Amygdala (tissue), 56 donors: ENCODE data around the gene GYPC.
"Not testable (repeated sequence)": the region's sequence is repeated elsewhere in the genome, so short reads cannot be mapped to it uniquely, and the experiment has no call there.

Experiments used
- DNase-seq, 56 donors: peaks; one replicate each; lab custom pipeline; 2025; lab: John Stamatoyannopoulos, UW

Gene GYPC, protein sequence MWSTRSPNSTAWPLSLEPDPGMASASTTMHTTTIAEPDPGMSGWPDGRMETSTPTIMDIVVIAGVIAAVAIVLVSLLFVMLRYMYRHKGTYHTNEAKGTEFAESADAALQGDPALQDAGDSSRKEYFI

DNA sequence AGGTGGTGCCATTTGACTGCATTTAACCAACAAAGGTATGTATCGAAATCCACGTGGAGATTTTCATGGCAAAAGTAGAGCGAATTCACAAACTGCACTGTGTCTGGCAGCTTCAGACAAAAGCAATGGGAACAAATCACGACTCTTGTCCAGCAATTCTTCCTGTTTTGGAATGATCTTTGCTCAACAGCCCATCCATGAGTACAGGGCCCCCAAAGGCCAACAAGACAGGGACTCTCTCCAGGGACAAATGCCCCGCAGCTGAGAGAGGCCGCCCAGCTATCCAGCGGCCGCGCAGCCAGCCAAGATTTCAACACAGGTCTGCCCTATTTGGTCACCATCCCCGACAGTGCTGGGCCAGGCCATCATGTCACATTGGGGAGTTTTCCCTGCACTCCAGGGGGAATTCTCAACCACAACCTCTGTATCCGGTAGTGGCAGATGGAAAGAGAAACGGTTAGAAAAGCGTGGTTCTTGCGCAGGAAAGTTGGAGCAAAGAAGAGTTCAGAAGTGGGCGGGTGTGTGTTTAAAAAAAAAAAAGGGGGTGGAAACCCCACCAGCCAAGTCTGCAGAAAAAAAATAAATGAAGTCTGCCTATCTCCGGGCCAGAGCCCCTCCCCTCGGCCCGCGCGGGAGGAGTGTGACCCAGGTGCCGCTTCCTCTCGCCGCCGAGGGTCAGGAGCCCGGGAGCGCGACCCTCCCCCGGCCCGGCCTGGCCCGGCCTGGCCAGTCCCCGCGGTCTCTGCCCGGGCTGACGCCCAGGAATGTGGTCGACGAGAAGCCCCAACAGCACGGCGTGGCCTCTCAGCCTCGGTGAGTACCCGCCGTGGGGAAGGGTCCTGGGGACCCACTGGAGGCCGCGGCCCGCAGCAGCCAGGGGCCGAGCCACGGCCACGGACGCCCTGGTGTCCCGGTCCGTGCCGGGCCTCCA is at the start of gene GYPC:
TSS of gene GYPC (plus strand) at position 659 of the 931 bp plus-strand sequence. CDS start at position 765, 106 bp downstream.
- DNase-seq = peak in 4 of 56 donors; percentile 8 to 24 (median 18)

DNA sequence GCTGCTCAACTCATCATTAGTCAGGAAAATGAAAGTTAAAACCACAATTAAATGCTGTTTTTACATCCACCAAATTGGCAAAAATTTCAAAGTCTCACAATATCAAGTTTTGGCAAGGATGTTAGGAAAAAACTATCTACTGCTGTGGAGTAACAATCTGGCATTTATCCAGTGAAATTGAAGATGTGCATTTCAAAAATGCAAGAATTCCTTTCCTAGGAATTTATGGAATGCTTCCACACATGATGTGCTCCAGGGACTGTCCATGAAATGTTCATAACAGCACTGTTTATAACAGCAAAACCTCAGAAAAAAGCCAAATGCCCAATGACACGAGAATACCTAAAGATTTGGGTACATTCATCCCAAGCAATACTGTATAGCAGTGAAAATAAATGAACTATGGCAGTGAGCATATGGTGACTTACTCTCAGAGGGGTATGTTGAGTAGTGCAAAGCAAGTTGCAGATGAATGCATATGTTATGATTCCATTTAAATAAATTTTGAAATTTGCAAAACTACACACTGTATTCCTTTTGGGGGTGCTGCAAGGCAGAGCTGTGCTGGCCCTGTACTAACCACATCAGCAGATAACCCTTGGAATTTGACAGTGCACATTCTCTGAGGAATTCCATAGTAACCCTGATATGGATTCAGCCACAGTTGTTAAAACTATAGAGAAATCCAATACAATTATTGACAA is 41.3 kb upstream of the GYPC start:
- DNase-seq = no peak

DNA sequence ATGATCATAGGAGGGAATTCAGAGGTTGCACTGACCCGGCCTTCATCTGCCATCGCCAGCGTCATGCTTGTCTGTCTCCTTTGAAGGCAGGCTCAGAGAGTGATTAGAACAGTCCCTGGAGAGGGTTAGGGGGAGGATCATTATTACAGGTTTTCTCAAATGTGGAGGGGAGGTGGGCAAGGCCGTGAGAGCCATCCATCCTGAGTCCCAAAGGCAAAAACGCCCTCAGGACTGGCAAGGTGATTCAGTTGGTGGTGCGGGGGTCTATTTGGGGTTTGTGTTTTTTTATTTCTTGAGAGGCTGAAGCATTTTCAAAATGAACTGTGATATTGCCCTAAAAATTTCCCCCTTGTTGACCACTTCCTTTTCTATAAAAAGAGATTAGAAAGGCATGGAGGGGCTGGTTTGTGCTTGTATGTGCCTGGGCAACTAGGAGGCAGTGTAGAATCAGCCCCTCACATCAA is 39.3 kb upstream of the GYPC start:
- no peak for DNase-seq

DNA sequence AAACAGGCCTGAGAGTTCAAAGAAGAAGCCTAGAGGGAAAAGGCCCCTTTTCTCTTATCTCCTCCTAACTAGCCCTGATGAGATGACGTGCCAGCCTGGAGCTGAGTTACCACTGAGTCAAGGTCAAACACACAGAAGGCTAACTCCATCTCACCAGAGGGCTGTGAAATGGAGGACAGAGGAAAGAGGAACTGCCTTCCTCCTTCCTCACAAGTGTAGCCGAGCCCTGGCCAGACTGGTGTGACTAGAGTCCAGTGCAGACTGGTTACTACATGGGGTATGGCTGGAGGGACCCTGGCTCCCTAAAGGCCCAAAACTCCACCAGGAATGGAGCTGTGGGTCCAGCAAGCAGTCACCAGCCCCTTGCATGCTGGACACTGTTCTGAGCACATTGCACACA is 35.7 kb upstream of the GYPC start:
- no peak for DNase-seq

DNA sequence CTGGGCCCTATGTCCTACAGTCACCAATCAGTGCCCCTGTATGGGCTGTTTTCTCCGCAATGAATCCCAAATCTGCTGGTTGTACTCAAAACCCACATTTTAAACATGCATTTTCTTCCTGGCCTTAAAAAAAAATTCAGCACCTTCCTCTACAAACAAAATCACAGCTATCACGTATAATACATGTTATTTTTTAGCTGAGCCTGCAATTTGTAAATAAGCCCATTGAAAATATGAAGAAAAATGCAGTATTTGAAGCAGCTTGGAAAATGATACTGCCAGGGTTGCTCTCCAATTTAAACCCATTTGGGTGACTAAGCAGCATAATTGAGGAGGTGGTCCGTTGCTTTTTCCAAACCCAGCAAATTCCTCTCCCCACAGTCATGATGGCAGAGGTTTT is 33.0 kb upstream of the GYPC start:
- DNase-seq = no peak

DNA sequence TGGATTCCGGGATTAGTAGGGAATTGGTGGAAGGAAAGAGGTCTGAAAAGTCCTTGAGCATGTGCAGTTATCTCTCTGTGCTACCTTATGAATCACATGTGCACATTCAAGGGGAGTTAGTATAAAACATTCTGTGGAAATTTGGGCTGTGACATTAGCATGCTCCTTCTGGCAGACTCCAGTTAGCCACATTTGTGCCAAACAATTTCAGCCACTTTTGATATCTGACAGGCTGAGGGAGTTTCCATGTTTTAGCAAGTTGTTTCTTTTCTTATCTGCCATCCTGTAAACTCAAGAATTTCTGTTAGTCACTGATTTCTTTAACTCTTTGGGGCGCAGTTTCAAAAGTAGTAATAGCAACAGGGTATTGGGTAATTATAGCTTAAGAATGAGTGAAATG is 28.3 kb upstream of the GYPC start:
- DNase-seq = no peak

DNA sequence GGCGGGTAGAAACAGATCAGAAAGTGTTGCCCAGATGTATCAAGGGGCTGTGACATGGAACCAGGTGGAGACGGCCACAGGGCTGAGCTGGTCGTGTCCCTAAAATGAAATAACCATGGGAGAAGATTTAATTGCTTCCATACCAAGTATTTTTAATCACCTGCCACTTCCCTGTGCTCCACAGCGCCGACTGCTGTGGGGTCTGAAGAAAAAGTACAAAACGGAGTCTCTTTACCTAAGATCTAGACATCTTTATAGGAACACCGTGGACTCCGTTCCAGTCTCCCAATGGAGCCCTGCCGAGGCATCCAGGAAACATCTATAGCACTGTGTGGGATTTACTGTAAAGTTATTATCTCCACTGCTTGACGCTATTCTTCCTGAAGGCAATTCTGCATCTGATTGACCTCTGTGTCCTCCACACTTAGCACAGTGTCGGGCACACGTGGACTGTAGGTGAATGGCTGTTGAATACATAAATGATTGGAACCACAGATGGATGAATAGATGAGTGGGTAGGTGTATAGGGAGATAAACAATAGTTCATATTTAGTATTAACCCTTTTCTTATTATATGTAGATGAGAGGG is 21.6 kb upstream of the GYPC start:
- DNase-seq = no peak

DNA sequence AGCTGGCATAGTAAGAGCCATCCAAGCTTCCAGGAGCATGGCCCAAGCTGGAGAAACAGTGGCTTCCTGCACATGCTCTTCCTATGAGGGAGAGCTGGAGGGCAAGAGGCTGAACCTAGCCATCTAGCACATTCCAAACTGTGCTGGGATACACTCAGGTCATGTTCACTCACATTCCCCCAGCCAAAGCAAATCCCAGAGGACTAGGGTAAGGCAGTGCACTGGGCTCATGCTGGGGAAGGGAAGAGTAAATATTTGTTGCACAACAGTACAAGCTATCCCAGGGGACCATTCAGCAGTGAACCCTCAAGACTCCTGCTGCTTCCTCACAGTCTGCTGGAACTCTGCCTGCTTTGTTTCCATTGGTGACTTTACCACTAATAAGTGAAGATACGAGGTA is 20.7 kb upstream of the GYPC start:
- DNase-seq = no peak

DNA sequence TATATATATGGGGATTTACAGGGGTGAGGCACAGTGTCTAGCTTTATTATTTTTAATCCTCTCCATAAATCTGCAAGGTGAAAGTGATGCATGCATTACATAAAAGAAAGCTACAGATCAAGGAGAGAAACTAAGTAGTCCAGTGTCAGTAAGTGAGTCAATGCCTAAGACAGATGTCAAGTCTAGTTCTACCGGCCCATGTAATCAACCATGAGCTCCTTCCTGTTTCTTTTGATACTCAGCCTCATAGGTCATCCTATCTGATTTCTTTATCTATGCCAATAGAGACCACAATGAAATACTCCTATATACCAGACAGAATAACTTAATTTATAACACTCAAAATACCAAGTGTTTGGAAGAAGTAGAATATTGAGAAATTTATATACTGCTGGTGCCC is 20.2 kb upstream of the GYPC start:
- DNase-seq = no peak

DNA sequence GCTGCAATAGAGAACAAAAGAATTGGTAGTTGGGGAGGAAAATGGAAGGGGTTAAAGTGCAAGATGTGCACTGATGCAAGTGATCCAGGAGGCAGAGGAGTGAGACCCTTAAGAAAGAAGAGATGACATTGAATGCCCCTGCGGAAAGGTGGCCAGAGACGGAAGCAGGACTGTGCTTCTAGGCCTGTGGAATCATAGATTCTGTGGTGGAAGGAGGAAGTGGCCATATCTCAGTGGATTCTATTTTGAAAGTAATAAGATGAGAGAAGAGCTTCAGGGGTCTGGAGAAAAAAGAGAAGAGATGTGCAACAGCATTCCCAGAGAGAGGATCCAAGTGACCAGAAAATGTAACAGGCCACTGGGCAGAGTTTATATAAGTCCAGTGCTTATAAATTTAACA is 18.6 kb upstream of the GYPC start:
- no peak for DNase-seq

DNA sequence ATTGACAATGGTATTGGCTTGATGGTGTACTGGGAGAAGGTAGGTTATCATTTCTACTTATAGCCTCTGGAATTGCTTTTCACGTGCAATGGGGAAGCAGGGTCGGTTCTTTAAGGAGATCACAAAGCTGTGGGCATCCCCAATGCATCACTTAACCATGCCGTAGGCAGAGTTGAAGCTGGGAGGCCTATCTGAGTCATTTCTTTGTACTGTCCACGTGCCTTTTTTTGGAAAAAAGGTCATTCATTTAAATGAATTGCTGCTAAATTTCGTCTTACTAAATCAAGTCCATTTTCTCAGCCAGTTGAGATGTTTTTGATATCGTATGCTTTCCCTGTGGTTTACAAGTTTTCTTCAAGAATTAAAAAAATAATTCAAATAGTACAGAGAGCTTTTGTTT is 17.2 kb upstream of the GYPC start:
- no peak for DNase-seq

DNA sequence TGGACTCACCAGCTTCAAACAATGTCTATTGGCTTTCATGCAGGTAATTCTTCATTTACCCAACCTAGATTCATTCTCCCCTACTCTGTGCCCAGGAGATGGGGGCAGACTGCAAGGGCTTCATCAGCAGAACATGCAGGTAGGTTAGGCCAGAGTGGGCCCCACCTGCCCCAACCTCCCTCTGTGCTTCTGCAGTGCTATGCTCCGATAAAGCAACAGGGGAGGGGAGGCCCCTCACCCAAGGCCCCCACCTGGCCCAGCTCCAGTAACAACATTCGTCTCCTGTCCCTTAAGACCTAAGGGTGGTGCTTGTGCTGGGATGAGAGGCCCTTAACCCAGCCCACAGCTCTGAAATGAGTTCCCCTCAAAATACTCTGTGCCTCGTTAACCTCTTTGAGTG is 16.7 kb upstream of the GYPC start:
- no peak for DNase-seq

DNA sequence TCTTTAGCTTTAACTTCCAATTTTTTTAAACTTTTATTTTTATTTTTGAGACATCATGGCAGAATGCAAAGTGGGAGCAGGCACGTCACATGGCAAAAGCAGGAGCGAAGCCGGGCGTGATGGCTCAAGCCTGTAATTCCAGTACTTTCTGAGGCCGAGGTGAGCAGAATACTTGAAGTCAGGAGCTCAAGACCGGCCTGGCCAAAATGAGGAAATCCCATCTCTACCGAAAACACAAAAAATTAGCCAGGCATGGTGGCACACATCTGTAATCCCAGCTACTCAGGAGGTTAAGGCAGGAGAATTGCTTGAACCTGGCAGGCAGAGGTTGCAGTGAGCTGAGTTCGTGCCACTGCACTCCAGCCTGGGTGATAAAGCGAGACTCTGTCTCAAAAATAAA is 14.7 kb upstream of the GYPC start:
- DNase-seq = not testable (repeated sequence)

DNA sequence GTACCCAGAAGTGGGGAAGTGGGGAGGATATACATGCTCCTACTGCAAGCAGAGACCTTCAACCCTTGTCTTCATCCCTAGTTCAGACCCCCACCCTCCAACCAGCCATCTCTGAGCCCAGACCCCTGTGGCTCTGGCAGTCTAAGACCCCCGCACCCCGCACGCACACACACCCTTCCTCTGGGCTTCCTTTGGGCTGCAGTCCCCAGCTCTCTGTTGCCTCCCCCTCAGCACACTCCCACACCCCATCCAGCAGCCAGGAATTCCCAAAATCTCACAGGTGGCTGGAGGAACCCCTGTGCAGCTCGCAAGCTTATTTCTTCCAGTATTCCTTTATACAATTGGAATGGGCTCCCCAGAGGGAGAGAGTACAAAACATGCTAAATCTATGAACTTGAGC is 13.9 kb upstream of the GYPC start:
- DNase-seq = no peak

DNA sequence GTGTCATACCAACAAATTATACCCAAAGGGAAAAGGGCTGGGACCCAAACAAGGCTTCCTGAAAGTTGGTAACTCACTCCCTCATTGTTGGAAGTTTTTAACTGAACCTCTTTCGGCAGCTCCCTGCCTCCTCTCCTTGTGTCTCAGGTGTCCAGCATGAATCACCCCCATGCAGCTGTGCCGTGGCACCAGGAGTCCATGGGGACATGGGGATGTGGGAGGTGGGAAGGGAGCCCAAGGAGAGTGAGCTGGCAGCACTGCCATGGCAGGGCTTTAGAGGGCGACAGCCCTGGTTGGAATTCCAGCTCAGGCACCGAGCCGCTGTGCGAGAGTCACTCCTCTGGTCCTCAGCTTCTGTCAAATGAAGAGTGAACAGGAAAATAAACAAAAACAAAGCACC is 12.5 kb upstream of the GYPC start:
- no peak for DNase-seq

DNA sequence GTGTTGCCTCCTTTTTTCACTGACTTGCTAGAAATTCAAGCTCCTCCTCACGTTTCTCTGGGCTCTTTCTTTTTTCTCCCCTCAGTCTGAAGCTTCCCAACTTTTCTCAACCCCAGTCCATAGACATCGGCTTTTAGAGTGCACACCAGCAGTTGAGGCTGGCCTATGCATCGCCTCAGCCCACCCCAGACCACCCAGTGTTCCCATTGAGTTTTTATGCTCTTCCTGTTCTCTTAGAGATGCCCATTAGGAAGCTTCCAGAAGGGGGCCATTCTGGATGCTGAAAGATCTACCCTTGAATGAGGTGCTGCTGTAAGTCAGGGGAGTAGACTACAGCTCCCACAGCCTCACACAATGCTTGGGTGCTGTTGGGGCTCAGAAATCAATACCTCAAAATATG is 12.0 kb upstream of the GYPC start:
- no peak for DNase-seq

DNA sequence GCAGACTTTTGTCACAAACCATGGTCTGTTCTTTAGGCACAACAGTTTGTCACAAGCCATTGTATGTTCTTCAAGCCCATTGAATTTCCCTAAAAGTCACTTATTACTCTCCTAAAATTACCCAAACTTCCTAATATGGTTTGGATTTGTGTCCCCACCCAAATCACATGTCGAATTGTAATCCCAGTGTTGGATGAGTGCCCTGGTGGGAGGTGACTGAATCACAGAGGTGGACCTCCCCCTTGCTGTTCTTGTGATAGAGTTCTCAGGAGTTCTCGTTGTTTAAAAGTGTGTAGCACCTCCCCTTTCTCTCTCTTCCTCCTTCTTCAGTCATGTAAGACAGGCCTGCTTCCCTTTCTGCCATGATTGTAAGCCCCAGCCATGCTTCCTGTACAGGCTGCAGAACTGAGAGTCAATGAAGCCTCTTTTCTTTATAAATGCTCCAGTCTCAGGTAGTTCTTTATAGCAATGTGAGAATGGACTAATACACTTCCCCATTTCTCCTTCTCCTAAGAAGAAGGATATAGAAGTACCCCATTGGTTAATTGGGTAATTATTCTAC is 11.2 kb upstream of the GYPC start:
- DNase-seq = peak in 1 of 56 donors; percentile 20

DNA sequence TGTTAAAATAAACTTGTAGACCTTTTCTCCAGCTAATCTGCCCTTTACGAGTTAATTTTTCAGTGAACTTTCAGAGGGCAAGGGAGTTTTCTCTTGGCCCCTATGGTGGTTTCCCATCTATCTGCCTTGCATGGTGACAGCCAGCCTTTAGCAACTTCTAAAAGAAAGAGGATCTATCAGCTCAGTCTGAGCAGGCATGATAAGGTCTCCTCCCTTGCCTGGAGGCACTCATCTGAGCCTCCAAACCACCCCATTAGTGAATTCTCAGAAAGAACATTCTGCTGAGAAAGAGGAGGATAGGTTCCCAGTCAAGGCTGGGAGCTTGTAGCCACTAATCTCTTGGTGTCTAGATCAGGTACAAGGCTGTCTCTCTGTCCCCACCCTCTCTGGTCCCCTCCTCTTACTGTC is 10.7 kb upstream of the GYPC start:
- DNase-seq = no peak

DNA sequence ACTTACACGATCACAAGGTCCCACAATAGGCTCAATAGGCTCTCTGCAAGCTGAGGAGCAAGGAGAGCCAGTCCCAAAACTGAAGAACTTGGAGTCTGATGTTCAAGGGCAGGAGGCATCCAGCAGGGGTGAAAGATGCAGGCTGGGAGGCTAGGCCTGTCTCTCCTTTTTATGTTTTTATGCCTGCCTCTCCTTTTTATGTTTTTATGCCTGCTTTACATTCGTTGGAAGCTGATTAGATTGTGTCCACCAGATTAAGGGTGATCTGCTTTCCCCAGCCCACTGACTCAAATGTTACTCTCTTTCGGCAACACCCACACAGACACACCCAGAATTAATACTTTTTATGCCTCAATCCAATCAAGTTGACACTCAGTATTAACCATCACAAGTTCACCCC is 9.9 kb upstream of the GYPC start:
- no peak for DNase-seq

DNA sequence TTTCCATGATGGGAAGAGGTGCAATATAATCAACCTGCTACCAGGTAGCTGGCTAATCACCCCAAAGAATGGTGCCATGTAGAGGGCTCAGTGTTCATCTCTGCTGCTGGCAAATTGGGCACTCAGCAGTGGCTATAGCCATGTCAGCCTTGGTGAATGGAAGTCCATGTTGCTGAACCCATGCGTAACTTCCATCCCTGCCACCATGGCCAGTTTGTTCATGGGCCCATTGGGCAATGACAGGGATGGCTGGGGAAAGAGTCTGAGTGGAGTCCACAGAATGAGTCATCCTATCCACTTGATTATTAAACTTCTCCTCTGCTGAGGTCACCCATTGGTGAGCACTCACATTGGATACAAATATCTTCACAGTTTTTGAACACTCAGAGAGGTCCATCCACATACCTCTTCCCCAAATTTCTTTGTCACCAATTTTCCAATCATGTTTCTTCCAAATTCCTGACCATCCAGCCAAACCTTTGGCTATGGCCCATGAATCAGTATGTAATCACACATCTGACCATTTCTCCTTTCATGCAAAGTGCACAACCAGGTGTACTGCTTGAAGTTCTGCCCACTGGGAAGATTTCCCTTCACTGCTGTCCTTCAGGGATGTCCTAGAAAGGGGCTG is 8.1 kb upstream of the GYPC start:
- DNase-seq = not testable (repeated sequence)
